Umbilical cord (tissue), 2 donors: ENCODE results near the gene SPINK4. TPM values are rescaled to one million over a fixed set of nuclear protein-coding genes. Genes with fewer than 3 reads are reported as not detected.

Experiments
- DNase-seq: peaks from one replicate; pipeline ENCODE4 v3.0.0-alpha.2; 2015; ENCODE audit warnings: low spot score
- total RNA-seq: library from RNA; depleted of rRNA; stranded (reverse); fragments of >200 nt; gene quantifications from one replicate; pipeline ENCODE4 v1.2.3, GENCODE V29; 2014; ENCODE audit warnings: low replicate concordance; ENCODE audit not compliant: insufficient read depth

SPINK4 gene
- total RNA-seq, 1 donor from 2014 or later: not detected

- DNase-seq: peak; percentile 21
These were observed 10.4 kb upstream of the SPINK4 start for GRCh38 chr9:33229359-33230114.

- peak; percentile 17 for DNase-seq
These were observed 9.0 kb upstream of the SPINK4 start for GRCh38 chr9:33230756-33231622.

- no peak for DNase-seq
These were observed 8.4 kb upstream of the SPINK4 start for GRCh38 chr9:33231623-33231942.

- DNase-seq: no peak
These were observed 7.2 kb upstream of the SPINK4 start for GRCh38 chr9:33232815-33233214.

- no peak for DNase-seq
These were observed 6.2 kb upstream of the SPINK4 start for GRCh38 chr9:33233626-33234342.

- DNase-seq: no peak
These were observed 5.2 kb upstream of the SPINK4 start for GRCh38 chr9:33234511-33235467.

GRCh38 chr9:33236571-33236970 lies 3.4 kb upstream of the SPINK4 start:
- no peak for DNase-seq

GRCh38 chr9:33241298-33241697 lies 1.3 kb downstream of the SPINK4 start:
- no peak for DNase-seq

GRCh38 chr9:33242609-33243134 lies 2.7 kb downstream of the SPINK4 start:
- no peak for DNase-seq

- DNase-seq: no peak
These were observed 4.3 kb downstream of the SPINK4 start for GRCh38 chr9:33244137-33244784.

GRCh38 chr9:33245341-33245740 lies 5.4 kb downstream of the SPINK4 start:
- DNase-seq: no peak

- DNase-seq: no peak
These were observed 6.4 kb downstream of the SPINK4 start for GRCh38 chr9:33246269-33246860.

- no peak for DNase-seq
These were observed 8.6 kb downstream of the SPINK4 start for GRCh38 chr9:33248606-33249005.

- DNase-seq: no peak
These were observed 9.2 kb downstream of the SPINK4 start for GRCh38 chr9:33249087-33249658.

- DNase-seq: no peak
These were observed 10.0 kb downstream of the SPINK4 start for GRCh38 chr9:33249983-33250382.

GRCh38 chr9:33250458-33250995 lies 10.6 kb downstream of the SPINK4 start:
- peak; percentile 56 for DNase-seq

- no peak for DNase-seq
These were observed 14.2 kb downstream of the SPINK4 start for GRCh38 chr9:33254211-33254610.

GRCh38 chr9:33255014-33255413 lies 15.0 kb downstream of the SPINK4 start:
- no peak for DNase-seq

- DNase-seq: no peak
These were observed 15.5 kb downstream of the SPINK4 start for GRCh38 chr9:33255471-33255870.
